HCT116 (cell line): ENCODE data around the gene SDK2. TPM values are rescaled to one million over a fixed set of nuclear protein-coding genes. Genes with fewer than 3 reads are reported as not detected.

Experiments
- ATAC-seq: fragments of 200-7000 bp; cut with Tn5 transposase; 2 replicates; pipeline ENCODE4 v1.9.1; 2020; ENCODE audit warnings: mild to moderate bottlenecking, moderate library complexity
- BruUV-seq: library from RNA; stranded (reverse); fragments of 400-500 nt; replicated peaks from 2 replicates; lab custom pipeline; 2021; lab: Mats Ljungman, UMichigan
- CTCF ChIA-PET: fragments of 300-600 bp; sonication (Branson Sonifier 250); formaldehyde crosslinking; loops from one replicate; lab custom pipeline; 2021; ENCODE audit warnings: antibody characterized with exemption; lab: Charles Lee
- POLR2A ChIA-PET: fragments of 300-600, 350-600 bp; sonication (Branson Sonifier 250); formaldehyde crosslinking; loops from one replicate; lab custom pipeline; 2021; ENCODE audit warnings: antibody characterized with exemption; lab: Charles Lee
- RAD21 ChIA-PET, 2 experiments: fragments of 300-600 bp; sonication (Branson Sonifier 250); formaldehyde crosslinking; loops; one replicate each; lab custom pipeline; 2023; ENCODE audit warnings: low total read pairs in 2 of 2; ENCODE audit not compliant: uncharacterized antibody in 2 of 2, unreplicated experiment in 2 of 2, low non-redundant PET in 1 of 2; lab: Charles Lee
- DNase-seq: peaks from one replicate; pipeline ENCODE4 v3.0.0-alpha.2; 2010; ENCODE audit warnings: low read depth, low spot score
- H2AFZ ChIP-seq: fragments of 200-600 bp; shearing (Covaris generic), sonication (generic); 2 replicates; pipeline ENCODE4 v1.6.1; 2017; ENCODE audit warnings: low read depth, mixed run types, mixed read lengths, antibody characterized with exemption, low read length; ENCODE audit not compliant: poor library complexity, severe bottlenecking
- H3K27ac ChIP-seq: 2 replicates; pipeline ENCODE4 v1.5.1; 2012; ENCODE audit warnings: low read depth, low read length
- H3K27me3 ChIP-seq: fragments of 200-600 bp; sonication (generic); 2 replicates; pipeline ENCODE4 v1.6.1; 2016; ENCODE audit warnings: mixed run types, low read length, mixed read lengths; ENCODE audit not compliant: insufficient read depth
- H3K36me3 ChIP-seq, 2 experiments: fragments of 200-500 bp in 1 of 2; fragments of 200-600 bp in 1 of 2; sonication (Bioruptor generic) in 1 of 2; sonication (generic) in 1 of 2; 2 replicates each; pipeline versions ENCODE4 v1.5.1 to v1.6.1; 2014 to 2016; ENCODE audit warnings: low read length in 2 of 2, inconsistent platforms in 1 of 2, mixed read lengths in 1 of 2, mixed run types in 1 of 2; ENCODE audit not compliant: insufficient read depth in 2 of 2, control insufficient read depth in 1 of 2
- H3K4me1 ChIP-seq, 2 experiments: fragments of 200-600 bp in 1 of 2; sonication (generic) in 1 of 2; 2 replicates each; pipeline versions ENCODE4 v1.5.1 to v1.6.1; 2012 to 2017; ENCODE audit warnings: low read length in 2 of 2, inconsistent platforms in 1 of 2, mild to moderate bottlenecking in 1 of 2, mixed read lengths in 1 of 2, mixed run types in 1 of 2, moderate library complexity in 1 of 2; ENCODE audit not compliant: insufficient read depth in 2 of 2, control insufficient read depth in 1 of 2
- H3K4me2 ChIP-seq: fragments of 200-600 bp; sonication (generic); 2 replicates; pipeline ENCODE4 v1.6.1; 2017; ENCODE audit warnings: mixed run types, low read length, mixed read lengths
- H3K4me3 ChIP-seq, 2 experiments: fragments of 200-600 bp in 1 of 2; sonication (generic) in 1 of 2; replicated peaks in 1 of 2; 2 replicates each; pipeline ENCODE4 v1.5.1; 2011 to 2016; ENCODE audit warnings: low read length in 2 of 2, control low read depth in 1 of 2, low read depth in 1 of 2, mild to moderate bottlenecking in 1 of 2, mixed read lengths in 1 of 2, mixed run types in 1 of 2
- H3K79me2 ChIP-seq: fragments of 200-600 bp; sonication (generic); 2 replicates; pipeline ENCODE4 v1.6.1; 2017; ENCODE audit warnings: mild to moderate bottlenecking, mixed run types, low read length, moderate library complexity, mixed read lengths; ENCODE audit not compliant: insufficient read depth
- H3K9ac ChIP-seq: fragments of 200-600 bp; sonication (generic); 2 replicates; pipeline ENCODE4 v1.6.1; 2016; ENCODE audit warnings: low read length, mixed read lengths
- H3K9me2 ChIP-seq: fragments of 200-600 bp; sonication (generic), shearing (Covaris generic); 2 replicates; pipeline ENCODE4 v1.6.1; 2017; ENCODE audit warnings: mixed run types, mild to moderate bottlenecking, moderate library complexity; ENCODE audit not compliant: insufficient read depth
- H3K9me3 ChIP-seq, 2 experiments: fragments of 200-500 bp in 1 of 2; fragments of 200-600 bp in 1 of 2; sonication (Bioruptor generic) in 1 of 2; sonication (generic) in 1 of 2; 2 replicates each; pipeline ENCODE4 v1.6.1; 2014 to 2017; ENCODE audit warnings: low read length in 2 of 2, mixed read lengths in 2 of 2, inconsistent platforms in 1 of 2, low read depth in 1 of 2, mild to moderate bottlenecking in 1 of 2, mixed run types in 1 of 2, moderate library complexity in 1 of 2; ENCODE audit not compliant: control insufficient read depth in 1 of 2, insufficient read depth in 1 of 2
- H4K20me1 ChIP-seq: fragments of 200-600 bp; sonication (generic), shearing (Covaris generic); 2 replicates; pipeline ENCODE4 v1.6.1; 2017; ENCODE audit warnings: mixed run types, mild to moderate bottlenecking, moderate library complexity; ENCODE audit not compliant: insufficient read depth
- CBX3 ChIP-seq: IDR thresholded peaks from 2 replicates; pipeline ENCODE4 v1.6.1; 2012; ENCODE audit warnings: low read depth
- CEBPB ChIP-seq: IDR thresholded peaks from 2 replicates; pipeline ENCODE4 v1.6.1; 2012; ENCODE audit warnings: low read depth
- ELF1 ChIP-seq: IDR thresholded peaks from 2 replicates; pipeline ENCODE4 v1.6.1; 2012; ENCODE audit warnings: low read depth, borderline replicate concordance
- EZH2phosphoT487 ChIP-seq: fragments of 200-600 bp; IDR thresholded peaks from 2 replicates; pipeline ENCODE4 v1.6.1; 2018; ENCODE audit warnings: antibody characterized with exemption, borderline replicate concordance
- POLR2A ChIP-seq: IDR thresholded peaks from 2 replicates; pipeline ENCODE4 v1.7.0; 2011; ENCODE audit warnings: borderline replicate concordance; ENCODE audit not compliant: insufficient read depth, insufficient read length; ENCODE audit errors: extremely low read depth
- POLR2AphosphoS5 ChIP-seq: IDR thresholded peaks from 2 replicates; pipeline ENCODE4 v1.6.1; 2011; ENCODE audit warnings: mild to moderate bottlenecking, low read depth, low read length, moderate library complexity
- RAD21 ChIP-seq: IDR thresholded peaks from 2 replicates; pipeline ENCODE4 v1.6.1; 2012; ENCODE audit warnings: low read depth, mild to moderate bottlenecking
- SIN3A ChIP-seq: IDR thresholded peaks from 2 replicates; pipeline ENCODE4 v1.6.1; 2012; ENCODE audit warnings: low read depth
- SP1 ChIP-seq: IDR thresholded peaks from 2 replicates; pipeline ENCODE4 v1.6.1; 2012; ENCODE audit warnings: low read depth
- TCF7L2 ChIP-seq: IDR thresholded peaks from 2 replicates; pipeline ENCODE4 v1.7.0; 2011; ENCODE audit warnings: borderline replicate concordance, inconsistent platforms; ENCODE audit not compliant: insufficient read depth, insufficient read length; ENCODE audit errors: extremely low read depth
- YY1 ChIP-seq: IDR thresholded peaks from 2 replicates; pipeline ENCODE4 v1.6.1; 2011; ENCODE audit warnings: low read length, low read depth, moderate library complexity, mild to moderate bottlenecking; ENCODE audit not compliant: insufficient replicate concordance; ENCODE audit errors: extremely low read depth
- ZBTB33 ChIP-seq: IDR thresholded peaks from 2 replicates; pipeline ENCODE4 v1.6.1; 2011; ENCODE audit warnings: mild to moderate bottlenecking, low read length, moderate library complexity; ENCODE audit not compliant: insufficient replicate concordance; ENCODE audit errors: extremely low read depth
- intact Hi-C: fragments of 100-400 bp; cut with micrococcal nuclease; formaldehyde crosslinking; loops from 2 replicates; pipeline ENCODE4 v1.10.0; 2022
- total RNA-seq: library from RNA; stranded (reverse); gene quantifications from one replicate; pipeline ENCODE4 v1.2.1, GENCODE V29; 2021; ENCODE audit not compliant: unreplicated experiment
- TF ChIP-seq, protein P1 (sequence below): IDR thresholded peaks from 2 replicates; pipeline ENCODE4 v1.6.1; 2012

Gene SDK2
- total RNA-seq, 1 experiment from 2014 or later: 0.10 TPM

- Histone ChIP-seq H3K9ac (no peak overlapping the region), H3K27me3 (no peaks in the 10 kb centered on the region), H3K9me2 (no peaks in the 10 kb centered on the region), H4K20me1 (no peaks in the 10 kb centered on the region), H3K36me3 (no peaks in the 10 kb centered on the region), H3K4me1 (no peaks in the 10 kb centered on the region), H3K4me3 (no peak overlapping the region), H2AFZ (no peak overlapping the region), H3K27ac (no peak overlapping the region), H3K4me2 (no peak overlapping the region), H3K79me2 (no peaks in the 10 kb centered on the region), H3K9me3 (no peaks in the 10 kb centered on the region)
- RAD21 ChIA-PET: no interaction called here
- TF ChIP-seq RAD21: no peak
- no peak for TF ChIP-seq POLR2A
- TF ChIP-seq, protein P1, sequence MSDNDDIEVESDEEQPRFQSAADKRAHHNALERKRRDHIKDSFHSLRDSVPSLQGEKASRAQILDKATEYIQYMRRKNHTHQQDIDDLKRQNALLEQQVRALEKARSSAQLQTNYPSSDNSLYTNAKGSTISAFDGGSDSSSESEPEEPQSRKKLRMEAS: no peak
- TF ChIP-seq TCF7L2: no peak
- no peak for TF ChIP-seq SP1
- POLR2A ChIA-PET: no interaction called here
- no peak for DNase-seq
- BruUV-seq: no TSS peak
- ATAC-seq: no peak
- CTCF ChIA-PET: no interaction called here
- intact Hi-C loops: no loop called here
Observed at GRCh38 chr17:73634629-73635028, 9.6 kb downstream of the SDK2 start.

GRCh38 chr17:73633736-73634135 lies 10.5 kb downstream of the SDK2 start:
- no peaks in the 10 kb centered on the region for H3K9me2 ChIP-seq
- no peak for DNase-seq
- H3K9me3 ChIP-seq: no peaks in the 10 kb centered on the region
- H3K27ac ChIP-seq: no peak overlapping the region
- no peak overlapping the region for H3K4me3 ChIP-seq
- H4K20me1 ChIP-seq: no peaks in the 10 kb centered on the region
- intact Hi-C loops: no loop called here
- no peak overlapping the region for H3K9ac ChIP-seq
- H3K36me3 ChIP-seq: no peaks in the 10 kb centered on the region
- H3K27me3 ChIP-seq: no peaks in the 10 kb centered on the region
- H3K4me2 ChIP-seq: no peak overlapping the region
- POLR2A ChIA-PET: no interaction called here
- ATAC-seq: no peak
- no TSS peak for BruUV-seq
- no peaks in the 10 kb centered on the region for H3K79me2 ChIP-seq
- CTCF ChIA-PET: no interaction called here
- TF ChIP-seq TCF7L2: no peak
- TF ChIP-seq POLR2AphosphoS5: no peak
- no peak for TF ChIP-seq RAD21
- no peak for TF ChIP-seq ZBTB33
- TF ChIP-seq YY1: no peak
- TF ChIP-seq ELF1: no peak
- TF ChIP-seq CBX3: no peak
- TF ChIP-seq CEBPB: no peak
- no peak for TF ChIP-seq SIN3A
- no peak for TF ChIP-seq EZH2phosphoT487
- RAD21 ChIA-PET: no interaction called here
- H2AFZ ChIP-seq: no peak overlapping the region
- no peaks in the 10 kb centered on the region for H3K4me1 ChIP-seq
